HepG2 (cell line): ENCODE data around the gene ANKRD13D. TPM values are rescaled to one million over a fixed set of nuclear protein-coding genes. Genes with fewer than 3 reads are reported as not detected.
A peak's percentile ranks its signal among the peaks of the same experiment; 100 is the strongest.

Experiments used
- ATAD3A ChIP-seq: sonication (generic); formaldehyde crosslinking; IDR thresholded peaks from 2 replicates; pipeline ENCODE4 v1.4.0; 2020; ENCODE audit warnings: missing genetic modification reagents
- ATF7-NPFF ChIP-seq: sonication (generic); formaldehyde crosslinking; IDR thresholded peaks from 2 replicates; pipeline ENCODE4 v1.8.1; 2023; ENCODE audit warnings: mild to moderate bottlenecking, low read depth, missing genetic modification reagents, moderate library complexity
- FIP1L1 ChIP-seq: fragments of 200-400 bp; formaldehyde crosslinking; IDR thresholded peaks from 2 replicates; pipeline ENCODE4 v1.6.1; 2018; ENCODE audit warnings: low read depth, mild to moderate bottlenecking, low read length, moderate library complexity, borderline replicate concordance; ENCODE audit not compliant: insufficient read depth
- FOXJ3 ChIP-seq: sonication (generic); formaldehyde crosslinking; IDR thresholded peaks from 2 replicates; pipeline ENCODE4 v1.4.0; 2020; ENCODE audit warnings: missing genetic modification reagents, mild to moderate bottlenecking, borderline replicate concordance
- GLI4 ChIP-seq: sonication (generic); formaldehyde crosslinking; IDR thresholded peaks from 2 replicates; pipeline ENCODE4 v1.5.1; 2020; ENCODE audit warnings: missing genetic modification reagents, mild to moderate bottlenecking, moderate library complexity, borderline replicate concordance
- HNRNPK ChIP-seq: fragments of 200-400 bp; formaldehyde crosslinking; IDR thresholded peaks from 2 replicates; pipeline ENCODE4 v1.6.1; 2018; ENCODE audit warnings: low read length, low read depth, moderate library complexity, mild to moderate bottlenecking; ENCODE audit not compliant: poor library complexity, severe bottlenecking
- HNRNPUL1 ChIP-seq: fragments of 200-400 bp; formaldehyde crosslinking; IDR thresholded peaks from 2 replicates; pipeline ENCODE4 v1.6.1; 2017; ENCODE audit warnings: low read depth, mild to moderate bottlenecking, low read length, moderate library complexity
- JARID2 ChIP-seq: sonication (generic); formaldehyde crosslinking; IDR thresholded peaks from 2 replicates; pipeline ENCODE4 v1.8.1; 2023; ENCODE audit warnings: missing genetic modification reagents, inconsistent platforms; ENCODE audit not compliant: insufficient replicate concordance
- MAFK ChIP-seq, 2 experiments: IDR thresholded peaks in 1 of 2; conservative IDR thresholded peaks in 1 of 2; 2 replicates each; pipeline ENCODE4 v1.6.1; 2011; ENCODE audit warnings: improper control_type of control experiment in 2 of 2, low read length in 2 of 2
- MIER2 ChIP-seq: IDR thresholded peaks from 2 replicates; pipeline ENCODE4 v1.6.1; 2016; ENCODE audit warnings: missing biosample characterization, missing genetic modification reagents
- MYC ChIP-seq: sonication (generic); formaldehyde crosslinking; IDR thresholded peaks from 2 replicates; pipeline ENCODE4 v1.9.0; 2021; ENCODE audit warnings: missing genetic modification reagents, borderline replicate concordance
- PAWR ChIP-seq: sonication (generic); formaldehyde crosslinking; IDR thresholded peaks from 2 replicates; pipeline ENCODE4 v1.4.0; 2020; ENCODE audit warnings: missing genetic modification reagents, mild to moderate bottlenecking, borderline replicate concordance
- PHF21A ChIP-seq: sonication (generic); formaldehyde crosslinking; IDR thresholded peaks from 2 replicates; pipeline ENCODE4 v1.5.0; 2020; ENCODE audit warnings: mild to moderate bottlenecking, missing genetic modification reagents
- RFXAP ChIP-seq: sonication (generic); formaldehyde crosslinking; IDR thresholded peaks from 2 replicates; pipeline ENCODE4 v1.4.0; 2020; ENCODE audit warnings: missing genetic modification reagents, borderline replicate concordance
- SNRNP70 ChIP-seq: fragments of 200-400 bp; formaldehyde crosslinking; IDR thresholded peaks from 2 replicates; pipeline ENCODE4 v1.6.1; 2017; ENCODE audit warnings: mild to moderate bottlenecking, low read depth, low read length, moderate library complexity
- SP1 ChIP-seq, 2 experiments: fragments of 450-650 bp in 1 of 2; sonication (generic) in 1 of 2; formaldehyde crosslinking in 1 of 2; IDR thresholded peaks; 2 replicates each; pipeline versions ENCODE4 v1.4.0 to v1.6.1; 2016 to 2020; ENCODE audit warnings: missing genetic modification reagents in 1 of 2
- TRIM24 ChIP-seq: sonication (generic); formaldehyde crosslinking; IDR thresholded peaks from 2 replicates; pipeline ENCODE4 v1.8.0; 2022; ENCODE audit warnings: mild to moderate bottlenecking, missing genetic modification reagents
- ZNF20 ChIP-seq: sonication (generic); formaldehyde crosslinking; IDR thresholded peaks from 2 replicates; pipeline ENCODE4 v1.4.0; 2020; ENCODE audit warnings: mild to moderate bottlenecking, moderate library complexity, missing genetic modification reagents
- ZNF234 ChIP-seq: sonication (generic); formaldehyde crosslinking; conservative IDR thresholded peaks from 2 replicates; pipeline ENCODE4 v1.5.1; 2020; ENCODE audit warnings: mild to moderate bottlenecking, missing genetic modification reagents
- ZNF546 ChIP-seq: sonication (generic); formaldehyde crosslinking; conservative IDR thresholded peaks from 2 replicates; pipeline ENCODE4 v1.8.1; 2023; ENCODE audit warnings: mild to moderate bottlenecking, missing genetic modification reagents
- polyA plus RNA-seq, 8 experiments: library from polyadenylated mRNA; depleted of rRNA in 3 of 8; stranded (reverse) in 7 of 8; unstranded in 1 of 8; fragments of >200 nt; fragmentation: Illumina TruSeq in 4 of 8; extraction: Trizol in 4 of 8; gene quantifications; 2 replicates each; pipeline versions ENCODE4 v1.2.1 to v1.2.3, GENCODE V29; 2011 to 2016; ENCODE audit warnings: low read depth in 4 of 8, missing spikeins in 1 of 8, mixed read lengths in 1 of 8; ENCODE audit not compliant: insufficient read depth in 1 of 8
- total RNA-seq, 5 experiments: library from RNA; depleted of rRNA; stranded (reverse); fragments of >200 nt; fragmentation: Illumina TruSeq; extraction: Trizol; gene quantifications; 2 replicates each; pipeline ENCODE4 v1.2.3, GENCODE V29; 2016; ENCODE audit warnings: low read depth in 1 of 5
- TF ChIP-seq, protein P1 (sequence below): sonication (generic); formaldehyde crosslinking; IDR thresholded peaks from 2 replicates; pipeline ENCODE4 v1.8.1; 2023; ENCODE audit warnings: mild to moderate bottlenecking, missing genetic modification reagents
- TF ChIP-seq, protein P2 (sequence below): IDR thresholded peaks from 2 replicates; pipeline ENCODE4 v1.6.1; 2016
- TF ChIP-seq, protein P3 (sequence below): sonication (generic); formaldehyde crosslinking; IDR thresholded peaks from 2 replicates; pipeline ENCODE4 v1.9.0; 2021; ENCODE audit warnings: missing genetic modification reagents, borderline replicate concordance
- TF ChIP-seq, protein P4 (sequence below): IDR thresholded peaks from 2 replicates; pipeline ENCODE4 v1.6.1; 2016; ENCODE audit warnings: missing compliant biosample characterization, missing genetic modification reagents, borderline replicate concordance

Gene ANKRD13D
- total and polyA plus RNA-seq, 2 of the 13 experiments (the other 11 are each of a cell fraction or from before 2014, with no cell fraction given) = 18.6 to 27.3 TPM

DNA sequence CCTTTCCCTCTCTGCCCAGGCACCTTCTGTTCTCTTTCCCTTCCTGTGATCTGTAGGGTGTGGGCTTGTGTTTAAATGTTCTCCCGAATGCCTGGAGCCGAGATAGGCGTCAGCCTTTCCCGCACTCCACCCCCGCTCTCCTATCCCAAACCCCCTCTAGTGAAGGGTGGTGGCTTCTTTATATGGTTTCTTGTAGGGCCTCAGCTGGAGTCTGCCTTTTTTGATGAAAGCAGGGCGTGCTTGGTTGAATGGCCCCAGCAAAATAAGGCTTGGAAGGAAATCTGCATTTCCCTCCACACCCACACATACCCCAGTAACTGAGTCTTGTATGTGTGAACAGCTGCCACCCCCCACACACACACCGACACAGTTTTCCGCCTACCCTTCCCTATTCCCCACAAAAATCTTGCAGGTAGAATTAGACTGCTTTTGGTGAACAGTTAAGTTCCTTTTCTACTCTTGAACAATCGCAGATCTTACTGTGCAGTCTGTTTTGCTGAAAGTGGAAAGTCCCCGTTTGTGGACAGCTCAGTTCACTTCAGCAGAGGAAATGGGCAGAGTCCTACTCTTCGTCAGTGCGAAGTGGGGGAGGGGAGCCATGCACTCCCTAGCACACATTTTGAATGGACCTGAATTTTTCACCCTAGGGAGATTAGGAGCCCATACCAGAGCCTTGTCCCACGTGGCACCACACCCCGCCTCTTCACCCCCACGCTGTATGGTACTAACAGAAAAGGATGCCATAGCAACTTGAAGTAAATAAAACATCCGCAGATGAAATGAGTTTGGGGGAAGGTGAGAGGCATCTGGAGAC is 48.3 kb upstream of the ANKRD13D start (continued):
- TF ChIP-seq MAFK (conservative IDR thresholded peaks at IDR 0.05 in 1 of 2, IDR thresholded peaks at IDR 0.05 in 1 of 2; ENCODE audit: low read length in 2 of 2) (no peak), HNRNPK (no peak), ZNF234 (CRISPR knock-in tag) (no peak), MYC (CRISPR knock-in tag) (peak; percentile 22; the same call in 1 of the 2 replicates), MIER2 (CRISPR knock-in tag) (no peak), SNRNP70 (no peak), HNRNPUL1 (no peak), PHF21A (CRISPR knock-in tag) (no peak), FIP1L1 (no peak), RFXAP (CRISPR knock-in tag) (peak; percentile 52; the same call in 1 of the 2 replicates), SP1 (IDR thresholded peaks at IDR 0.05) (no peak), SP1 (CRISPR knock-in tag; IDR thresholded peaks at IDR 0.05) (no peak), GLI4 (no peak), TRIM24 (CRISPR knock-in tag) (no peak), PAWR (CRISPR knock-in tag) (no peak), ZNF546 (CRISPR knock-in tag) (no peak), ATF7-NPFF (CRISPR knock-in tag) (0 out of 2 replicates have a peak, but pooled peaks have one; percentile 29), FOXJ3 (no peak), ZNF20 (CRISPR knock-in tag) (no peak), ATAD3A (CRISPR knock-in tag) (no peak), JARID2 (CRISPR knock-in tag) (no peak)
- TF ChIP-seq, protein P1, sequence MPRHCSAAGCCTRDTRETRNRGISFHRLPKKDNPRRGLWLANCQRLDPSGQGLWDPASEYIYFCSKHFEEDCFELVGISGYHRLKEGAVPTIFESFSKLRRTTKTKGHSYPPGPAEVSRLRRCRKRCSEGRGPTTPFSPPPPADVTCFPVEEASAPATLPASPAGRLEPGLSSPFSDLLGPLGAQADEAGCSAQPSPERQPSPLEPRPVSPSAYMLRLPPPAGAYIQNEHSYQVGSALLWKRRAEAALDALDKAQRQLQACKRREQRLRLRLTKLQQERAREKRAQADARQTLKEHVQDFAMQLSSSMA = no peak
- TF ChIP-seq, protein P2, sequence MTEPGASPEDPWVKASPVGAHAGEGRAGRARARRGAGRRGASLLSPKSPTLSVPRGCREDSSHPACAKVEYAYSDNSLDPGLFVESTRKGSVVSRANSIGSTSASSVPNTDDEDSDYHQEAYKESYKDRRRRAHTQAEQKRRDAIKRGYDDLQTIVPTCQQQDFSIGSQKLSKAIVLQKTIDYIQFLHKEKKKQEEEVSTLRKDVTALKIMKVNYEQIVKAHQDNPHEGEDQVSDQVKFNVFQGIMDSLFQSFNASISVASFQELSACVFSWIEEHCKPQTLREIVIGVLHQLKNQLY (CRISPR knock-in tag) = no peak
- TF ChIP-seq, protein P3, sequence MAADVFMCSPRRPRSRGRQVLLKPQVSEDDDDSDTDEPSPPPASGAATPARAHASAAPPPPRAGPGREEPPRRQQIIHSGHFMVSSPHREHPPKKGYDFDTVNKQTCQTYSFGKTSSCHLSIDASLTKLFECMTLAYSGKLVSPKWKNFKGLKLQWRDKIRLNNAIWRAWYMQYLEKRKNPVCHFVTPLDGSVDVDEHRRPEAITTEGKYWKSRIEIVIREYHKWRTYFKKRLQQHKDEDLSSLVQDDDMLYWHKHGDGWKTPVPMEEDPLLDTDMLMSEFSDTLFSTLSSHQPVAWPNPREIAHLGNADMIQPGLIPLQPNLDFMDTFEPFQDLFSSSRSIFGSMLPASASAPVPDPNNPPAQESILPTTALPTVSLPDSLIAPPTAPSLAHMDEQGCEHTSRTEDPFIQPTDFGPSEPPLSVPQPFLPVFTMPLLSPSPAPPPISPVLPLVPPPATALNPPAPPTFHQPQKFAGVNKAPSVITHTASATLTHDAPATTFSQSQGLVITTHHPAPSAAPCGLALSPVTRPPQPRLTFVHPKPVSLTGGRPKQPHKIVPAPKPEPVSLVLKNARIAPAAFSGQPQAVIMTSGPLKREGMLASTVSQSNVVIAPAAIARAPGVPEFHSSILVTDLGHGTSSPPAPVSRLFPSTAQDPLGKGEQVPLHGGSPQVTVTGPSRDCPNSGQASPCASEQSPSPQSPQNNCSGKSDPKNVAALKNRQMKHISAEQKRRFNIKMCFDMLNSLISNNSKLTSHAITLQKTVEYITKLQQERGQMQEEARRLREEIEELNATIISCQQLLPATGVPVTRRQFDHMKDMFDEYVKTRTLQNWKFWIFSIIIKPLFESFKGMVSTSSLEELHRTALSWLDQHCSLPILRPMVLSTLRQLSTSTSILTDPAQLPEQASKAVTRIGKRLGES (CRISPR knock-in tag) = no peak
- TF ChIP-seq, protein P4, sequence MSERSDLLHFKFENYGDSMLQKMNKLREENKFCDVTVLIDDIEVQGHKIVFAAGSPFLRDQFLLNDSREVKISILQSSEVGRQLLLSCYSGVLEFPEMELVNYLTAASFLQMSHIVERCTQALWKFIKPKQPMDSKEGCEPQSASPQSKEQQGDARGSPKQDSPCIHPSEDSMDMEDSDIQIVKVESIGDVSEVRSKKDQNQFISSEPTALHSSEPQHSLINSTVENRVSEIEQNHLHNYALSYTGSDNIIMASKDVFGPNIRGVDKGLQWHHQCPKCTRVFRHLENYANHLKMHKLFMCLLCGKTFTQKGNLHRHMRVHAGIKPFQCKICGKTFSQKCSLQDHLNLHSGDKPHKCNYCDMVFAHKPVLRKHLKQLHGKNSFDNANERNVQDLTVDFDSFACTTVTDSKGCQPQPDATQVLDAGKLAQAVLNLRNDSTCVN (CRISPR knock-in tag) = no peak
